Measurements from ENCODE around the gene NFU1.
A peak's percentile ranks its signal among the peaks of the same experiment; 100 is the strongest.

Gene NFU1

DNA sequence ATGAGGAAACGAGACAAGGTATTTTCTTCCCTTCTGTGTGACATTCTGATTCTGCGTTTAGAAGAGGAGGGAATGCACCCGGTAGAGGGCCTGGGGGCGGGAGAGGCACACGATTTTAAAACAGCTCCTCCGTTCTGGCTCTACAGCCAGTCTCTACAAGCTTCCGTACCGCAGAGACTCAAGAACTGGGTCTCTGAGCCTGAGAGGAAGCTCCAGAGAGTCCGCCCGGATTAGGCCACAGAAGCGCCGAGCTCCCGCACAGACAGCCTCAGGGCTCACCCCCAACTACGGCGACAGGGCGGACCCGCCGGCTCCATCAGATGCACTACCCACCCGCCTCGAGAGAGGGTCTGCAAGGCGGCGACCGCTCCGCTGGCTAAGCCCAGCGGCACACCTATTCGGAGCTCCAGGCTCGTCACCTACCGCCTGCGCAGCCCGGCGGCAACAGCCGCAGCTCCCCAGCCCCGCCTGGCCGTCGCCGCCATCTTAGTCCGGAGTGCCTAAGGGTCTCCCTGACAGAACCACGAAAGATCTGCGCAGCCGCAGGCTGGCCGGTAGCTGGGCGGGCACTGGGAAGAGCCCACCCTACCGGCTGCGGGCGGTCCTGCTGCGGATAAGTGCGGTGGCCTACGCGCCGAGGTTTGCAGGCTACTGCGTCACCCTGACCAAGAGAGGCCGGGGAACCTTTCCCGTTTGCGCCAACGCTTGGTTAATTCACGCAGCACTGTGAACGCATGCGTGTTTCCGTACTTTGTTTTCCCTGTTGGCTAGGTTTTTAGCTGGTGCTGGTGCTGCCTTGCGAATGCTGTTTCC, at the start of gene NFU1:
Gene NFU1 (minus strand): TSS at position 498 of the 813 bp plus-strand sequence. CDS start 13 bp downstream, at position 485.
- peak within 1 kb of the TSS; percentile 97 for H3K9ac ChIP-seq (ENCODE audit: low read length)
- DNase-seq (ENCODE audit: low read depth), result peak; percentile 98
- H3K4me1 ChIP-seq (ENCODE audit: control insufficient read depth, insufficient read depth, low read length), result peaks cover 23% of the 10 kb centered on the region
- H3K36me3 ChIP-seq (ENCODE audit: control insufficient read depth, insufficient read depth, low read length, severe bottlenecking), result no peaks in the 10 kb centered on the region
- no peaks in the 10 kb centered on the region for H3K9me3 ChIP-seq (ENCODE audit: control insufficient read depth, low read length)
- peak within 1 kb of the TSS; percentile 86 for H3K4me3 ChIP-seq (ENCODE audit: low read length)
- no peaks in the 10 kb centered on the region for H3K27me3 ChIP-seq (replicated peaks; ENCODE audit: control insufficient read depth, insufficient read depth, low read length)

DNA sequence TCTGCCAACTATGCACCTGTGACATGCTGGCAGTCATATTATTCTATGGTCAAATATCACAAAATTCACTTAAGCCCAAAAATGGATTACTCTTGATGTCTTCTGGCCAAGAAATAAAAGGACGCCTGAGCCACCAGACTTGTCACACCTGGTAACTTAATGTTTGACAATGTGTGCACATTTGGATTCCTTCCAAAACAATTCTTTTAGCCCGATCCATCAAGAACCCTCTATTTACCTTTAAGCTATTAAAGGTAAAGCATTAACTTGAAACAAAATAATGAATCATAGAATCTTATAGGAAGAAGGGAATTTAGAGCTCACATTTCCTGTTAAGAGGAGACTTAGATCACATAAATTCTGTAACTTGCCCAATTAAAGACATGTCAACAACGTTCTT, 46.5 kb upstream of the NFU1 start:
- Histone ChIP-seq H3K27me3 (replicated peaks; ENCODE audit: control insufficient read depth, insufficient read depth, low read length) (no peaks in the 10 kb centered on the region), H3K9me3 (ENCODE audit: control insufficient read depth, low read length) (no peaks in the 10 kb centered on the region), H3K4me3 (ENCODE audit: low read length) (no peak overlapping the region), H3K4me1 (ENCODE audit: control insufficient read depth, insufficient read depth, low read length) (peaks cover 32% of the 10 kb centered on the region), H3K36me3 (ENCODE audit: control insufficient read depth, insufficient read depth, low read length, severe bottlenecking) (peaks cover 37% of the 10 kb centered on the region), H3K9ac (ENCODE audit: low read length) (no peak overlapping the region)
- no peak for DNase-seq (ENCODE audit: low read depth)

DNA sequence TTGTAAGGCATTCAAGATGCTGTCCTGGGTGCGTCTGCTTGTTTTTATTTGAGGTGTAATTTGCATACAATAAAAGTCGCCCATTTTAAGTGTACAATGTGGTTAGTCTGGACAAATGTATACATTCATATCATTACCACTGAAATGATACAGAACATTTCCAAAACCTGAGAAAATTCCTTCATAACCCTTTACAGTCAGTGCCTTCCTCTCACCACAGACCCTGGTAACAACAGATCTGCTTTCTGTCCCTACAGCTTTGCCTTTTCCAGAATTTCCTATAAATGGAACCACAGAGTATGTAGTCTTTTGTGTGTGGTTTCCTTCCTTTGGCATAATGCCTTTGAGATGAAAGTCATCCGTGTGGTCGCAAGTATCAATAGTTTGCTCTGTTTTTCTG, 45.8 kb upstream of the NFU1 start:
- DNase-seq (ENCODE audit: low read depth), result no peak
- no peak overlapping the region for H3K9ac ChIP-seq (ENCODE audit: low read length)
- no peaks in the 10 kb centered on the region for H3K9me3 ChIP-seq (ENCODE audit: control insufficient read depth, low read length)
- peaks cover 27% of the 10 kb centered on the region for H3K4me1 ChIP-seq (ENCODE audit: control insufficient read depth, insufficient read depth, low read length)
- peaks cover 37% of the 10 kb centered on the region for H3K36me3 ChIP-seq (ENCODE audit: control insufficient read depth, insufficient read depth, low read length, severe bottlenecking)
- H3K27me3 ChIP-seq (replicated peaks; ENCODE audit: control insufficient read depth, insufficient read depth, low read length), result no peaks in the 10 kb centered on the region
- no peak overlapping the region for H3K4me3 ChIP-seq (ENCODE audit: low read length)

DNA sequence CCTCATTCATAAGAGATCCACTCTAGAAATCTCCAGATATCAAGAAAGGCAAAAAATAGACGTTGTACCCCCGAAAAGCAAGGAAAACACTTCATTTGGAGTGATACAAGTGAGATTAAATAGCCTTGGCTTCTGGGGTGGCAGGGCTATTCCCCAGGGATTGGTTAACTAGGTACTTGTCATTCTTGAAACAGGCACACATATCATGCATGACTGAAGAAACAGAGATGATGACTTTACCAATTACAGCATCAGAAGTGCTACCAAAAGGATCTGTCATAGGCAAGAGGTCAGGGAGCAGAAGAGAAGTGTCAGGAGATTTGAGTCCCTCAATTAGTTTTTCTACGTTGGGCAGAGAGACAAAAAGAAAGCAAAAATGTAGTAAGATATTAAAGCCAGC, 45.2 kb upstream of the NFU1 start:
- Histone ChIP-seq H3K9me3 (ENCODE audit: control insufficient read depth, low read length) (no peaks in the 10 kb centered on the region), H3K36me3 (ENCODE audit: control insufficient read depth, insufficient read depth, low read length, severe bottlenecking) (peaks cover 39% of the 10 kb centered on the region), H3K4me3 (ENCODE audit: low read length) (no peak overlapping the region), H3K4me1 (ENCODE audit: control insufficient read depth, insufficient read depth, low read length) (peaks cover 27% of the 10 kb centered on the region), H3K9ac (ENCODE audit: low read length) (no peak overlapping the region), H3K27me3 (replicated peaks; ENCODE audit: control insufficient read depth, insufficient read depth, low read length) (no peaks in the 10 kb centered on the region)
- no peak for DNase-seq (ENCODE audit: low read depth)

DNA sequence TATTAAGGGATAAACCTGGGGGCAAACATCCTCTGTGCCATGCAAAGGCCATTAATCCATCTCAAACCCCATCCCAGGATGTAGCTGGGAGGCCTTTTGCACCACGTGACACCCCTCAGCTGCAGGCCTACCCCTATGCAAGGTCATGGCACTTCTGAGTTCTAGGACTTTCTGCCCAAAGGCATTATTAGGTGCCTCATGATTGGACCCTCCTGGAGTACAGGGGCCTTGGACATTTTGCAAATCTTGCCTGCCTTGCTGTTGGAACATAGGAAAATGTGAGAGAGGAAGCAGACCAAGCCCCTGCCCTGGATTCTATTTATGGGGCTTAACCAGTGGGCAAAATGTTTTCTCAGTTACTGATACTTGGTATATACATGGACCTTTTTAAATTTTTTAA, 44.2 kb upstream of the NFU1 start:
- Histone ChIP-seq H3K9me3 (ENCODE audit: control insufficient read depth, low read length) (no peaks in the 10 kb centered on the region), H3K4me1 (ENCODE audit: control insufficient read depth, insufficient read depth, low read length) (peaks cover 27% of the 10 kb centered on the region), H3K4me3 (ENCODE audit: low read length) (no peak overlapping the region), H3K9ac (ENCODE audit: low read length) (peak overlapping the region; percentile 74), H3K27me3 (replicated peaks; ENCODE audit: control insufficient read depth, insufficient read depth, low read length) (no peaks in the 10 kb centered on the region), H3K36me3 (ENCODE audit: control insufficient read depth, insufficient read depth, low read length, severe bottlenecking) (peaks cover 35% of the 10 kb centered on the region)
- DNase-seq (ENCODE audit: low read depth), result no peak

DNA sequence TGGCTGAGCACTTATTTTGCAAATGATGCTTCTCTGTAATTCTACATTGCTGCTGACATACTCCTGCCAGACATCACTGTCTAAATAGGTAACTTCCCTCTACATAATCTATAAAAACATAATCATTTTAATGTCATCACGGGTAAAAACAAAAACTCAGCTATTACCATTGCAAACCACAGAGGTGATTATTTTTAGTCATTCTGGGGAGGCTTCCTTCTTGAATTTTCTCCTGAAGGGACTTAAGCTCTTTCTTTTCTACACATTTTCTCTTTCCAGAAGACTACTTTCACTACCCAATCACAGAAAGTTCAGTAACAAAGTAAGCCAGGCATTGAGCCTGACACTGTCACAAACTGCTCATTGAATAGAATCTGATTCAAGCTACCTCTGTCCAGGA, 40.4 kb upstream of the NFU1 start:
- no peak overlapping the region for H3K9ac ChIP-seq (ENCODE audit: low read length)
- no peak overlapping the region for H3K4me3 ChIP-seq (ENCODE audit: low read length)
- H3K9me3 ChIP-seq (ENCODE audit: control insufficient read depth, low read length), result no peaks in the 10 kb centered on the region
- H3K4me1 ChIP-seq (ENCODE audit: control insufficient read depth, insufficient read depth, low read length), result peaks cover 25% of the 10 kb centered on the region
- peaks cover 41% of the 10 kb centered on the region for H3K36me3 ChIP-seq (ENCODE audit: control insufficient read depth, insufficient read depth, low read length, severe bottlenecking)
- no peaks in the 10 kb centered on the region for H3K27me3 ChIP-seq (replicated peaks; ENCODE audit: control insufficient read depth, insufficient read depth, low read length)
- no peak for DNase-seq (ENCODE audit: low read depth)

DNA sequence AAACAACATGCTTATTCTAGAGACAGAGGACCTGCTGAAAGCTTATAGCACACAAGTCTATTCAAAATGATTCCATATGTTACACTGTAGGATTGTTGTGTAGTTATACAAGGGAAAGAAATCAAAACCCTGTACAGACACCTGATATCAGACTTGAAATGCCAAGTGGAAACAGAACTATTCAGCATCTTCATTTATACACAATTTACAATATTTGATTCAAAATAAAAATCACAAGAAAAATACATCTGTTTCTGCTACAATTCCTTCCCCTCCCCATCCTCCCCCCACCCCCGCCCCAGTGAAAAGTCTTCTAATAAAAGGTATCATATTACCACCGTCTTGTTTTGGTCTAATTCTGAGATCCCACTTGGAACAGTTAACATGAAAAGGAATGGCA, 37.5 kb upstream of the NFU1 start:
- Histone ChIP-seq H3K4me3 (ENCODE audit: low read length) (no peak overlapping the region), H3K36me3 (ENCODE audit: control insufficient read depth, insufficient read depth, low read length, severe bottlenecking) (peaks cover 41% of the 10 kb centered on the region), H3K9me3 (ENCODE audit: control insufficient read depth, low read length) (no peaks in the 10 kb centered on the region), H3K27me3 (replicated peaks; ENCODE audit: control insufficient read depth, insufficient read depth, low read length) (no peaks in the 10 kb centered on the region), H3K9ac (ENCODE audit: low read length) (no peak overlapping the region), H3K4me1 (ENCODE audit: control insufficient read depth, insufficient read depth, low read length) (peaks cover 13% of the 10 kb centered on the region)
- DNase-seq (ENCODE audit: low read depth), result no peak

DNA sequence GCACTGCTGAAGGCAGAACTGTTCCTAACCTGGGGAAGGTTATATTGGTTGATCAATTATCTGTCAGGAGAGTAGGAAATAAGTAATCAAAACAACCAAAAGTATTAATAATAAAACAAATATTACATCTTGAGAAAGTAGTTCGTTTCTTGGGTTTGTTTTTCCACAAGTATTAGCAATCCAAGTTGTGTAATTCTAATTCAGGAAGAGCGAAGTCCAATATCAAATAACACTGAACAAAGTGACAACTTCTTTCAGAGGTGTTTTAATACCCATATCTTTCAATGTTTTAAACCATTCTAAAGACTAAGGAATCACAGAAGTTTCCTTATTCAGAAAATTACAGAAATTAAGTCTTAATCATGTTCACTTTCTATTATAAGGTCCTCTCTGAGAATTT, 34.6 kb upstream of the NFU1 start:
- H3K4me1 ChIP-seq (ENCODE audit: control insufficient read depth, insufficient read depth, low read length), result peaks cover 17% of the 10 kb centered on the region
- H3K36me3 ChIP-seq (ENCODE audit: control insufficient read depth, insufficient read depth, low read length, severe bottlenecking), result peaks cover 26% of the 10 kb centered on the region
- H3K9ac ChIP-seq (ENCODE audit: low read length), result no peak overlapping the region
- H3K9me3 ChIP-seq (ENCODE audit: control insufficient read depth, low read length), result no peaks in the 10 kb centered on the region
- DNase-seq (ENCODE audit: low read depth), result no peak
- H3K4me3 ChIP-seq (ENCODE audit: low read length), result no peak overlapping the region
- H3K27me3 ChIP-seq (replicated peaks; ENCODE audit: control insufficient read depth, insufficient read depth, low read length), result no peaks in the 10 kb centered on the region

DNA sequence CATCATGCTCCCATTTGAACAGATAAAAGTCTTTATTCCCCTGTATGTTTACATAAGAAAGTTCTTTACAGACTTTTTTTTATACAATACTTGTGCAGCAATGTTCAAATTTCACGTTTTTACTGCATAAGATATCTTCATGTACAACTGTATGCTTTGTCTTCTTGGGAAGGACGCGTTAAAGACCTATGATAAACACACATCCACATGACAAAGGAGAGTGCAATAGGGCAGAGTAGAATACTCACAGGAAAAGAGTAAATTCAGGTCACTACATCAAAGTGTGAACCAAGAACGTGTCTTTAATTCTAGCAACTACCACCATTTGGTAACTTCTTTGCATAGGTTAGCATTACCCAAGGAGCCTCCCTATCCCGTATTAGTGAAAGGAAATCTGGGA, 33.7 kb upstream of the NFU1 start:
- DNase-seq (ENCODE audit: low read depth), result no peak
- Histone ChIP-seq H3K4me3 (ENCODE audit: low read length) (no peak overlapping the region), H3K4me1 (ENCODE audit: control insufficient read depth, insufficient read depth, low read length) (peaks cover 26% of the 10 kb centered on the region), H3K9ac (ENCODE audit: low read length) (no peak overlapping the region), H3K9me3 (ENCODE audit: control insufficient read depth, low read length) (no peaks in the 10 kb centered on the region), H3K27me3 (replicated peaks; ENCODE audit: control insufficient read depth, insufficient read depth, low read length) (no peaks in the 10 kb centered on the region), H3K36me3 (ENCODE audit: control insufficient read depth, insufficient read depth, low read length, severe bottlenecking) (peaks cover 19% of the 10 kb centered on the region)

DNA sequence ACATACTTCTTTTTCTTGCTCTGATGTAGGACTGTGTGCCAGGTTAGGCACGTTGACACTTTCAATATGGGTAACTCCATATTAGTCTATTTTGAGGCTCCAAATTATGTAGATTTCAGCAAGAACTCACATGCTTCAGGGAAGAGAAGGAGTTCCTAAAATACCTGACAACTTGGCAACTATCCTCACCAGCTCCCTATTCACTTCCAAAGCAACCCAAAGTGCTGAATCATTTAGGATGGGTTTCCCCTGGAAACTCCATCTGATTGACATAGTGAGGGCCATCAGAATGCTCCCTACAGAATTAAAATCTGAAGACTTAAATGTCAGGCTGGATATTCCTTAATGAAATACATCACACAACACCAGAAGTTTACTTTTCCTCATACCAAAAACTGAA, 32.5 kb upstream of the NFU1 start:
- Histone ChIP-seq H3K27me3 (replicated peaks; ENCODE audit: control insufficient read depth, insufficient read depth, low read length) (no peaks in the 10 kb centered on the region), H3K9ac (ENCODE audit: low read length) (no peak overlapping the region), H3K4me1 (ENCODE audit: control insufficient read depth, insufficient read depth, low read length) (peaks cover 37% of the 10 kb centered on the region), H3K36me3 (ENCODE audit: control insufficient read depth, insufficient read depth, low read length, severe bottlenecking) (peaks cover 18% of the 10 kb centered on the region), H3K4me3 (ENCODE audit: low read length) (no peak overlapping the region), H3K9me3 (ENCODE audit: control insufficient read depth, low read length) (no peaks in the 10 kb centered on the region)
- DNase-seq (ENCODE audit: low read depth), result no peak

DNA sequence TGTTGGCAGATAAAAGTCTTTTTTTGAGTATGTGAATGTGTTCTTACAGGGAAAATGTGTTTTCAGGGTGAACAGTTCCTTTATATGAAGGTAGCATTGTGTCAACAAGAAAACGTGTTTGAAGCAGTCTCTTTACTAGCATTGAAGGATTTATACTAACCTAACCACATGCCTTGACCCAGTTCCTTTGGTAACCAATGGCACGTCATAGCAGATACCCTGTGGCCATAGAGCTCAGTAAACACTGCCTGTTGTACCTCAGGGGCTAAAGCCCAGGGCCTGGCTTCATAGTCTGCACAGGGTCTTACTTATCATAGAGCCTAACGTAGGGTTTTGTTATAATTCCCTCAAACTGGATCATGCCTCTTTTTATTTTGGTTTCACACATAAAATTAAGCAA, 32.1 kb upstream of the NFU1 start:
- peaks cover 17% of the 10 kb centered on the region for H3K36me3 ChIP-seq (ENCODE audit: control insufficient read depth, insufficient read depth, low read length, severe bottlenecking)
- no peak overlapping the region for H3K4me3 ChIP-seq (ENCODE audit: low read length)
- no peaks in the 10 kb centered on the region for H3K9me3 ChIP-seq (ENCODE audit: control insufficient read depth, low read length)
- no peak for DNase-seq (ENCODE audit: low read depth)
- H3K27me3 ChIP-seq (replicated peaks; ENCODE audit: control insufficient read depth, insufficient read depth, low read length), result no peaks in the 10 kb centered on the region
- peaks cover 41% of the 10 kb centered on the region for H3K4me1 ChIP-seq (ENCODE audit: control insufficient read depth, insufficient read depth, low read length)
- H3K9ac ChIP-seq (ENCODE audit: low read length), result no peak overlapping the region

DNA sequence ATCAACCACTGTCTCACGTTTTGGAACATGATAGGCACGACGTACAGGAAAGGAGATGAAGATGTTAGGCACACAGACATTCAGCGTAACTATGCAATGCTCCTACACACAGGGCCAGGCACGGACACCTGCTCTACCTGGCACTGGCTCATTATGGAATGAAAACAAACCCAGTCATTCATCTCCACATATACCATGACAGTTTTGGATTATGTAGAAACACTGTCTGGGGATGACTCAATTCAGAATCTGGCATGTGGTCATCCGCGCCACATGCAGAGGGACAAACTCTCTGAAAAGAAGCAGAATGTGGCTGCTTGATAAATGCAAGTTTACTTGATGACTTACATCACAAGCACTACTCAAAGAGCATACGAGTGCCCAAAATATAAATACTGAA, 29.5 kb upstream of the NFU1 start:
- Histone ChIP-seq H3K4me3 (ENCODE audit: low read length) (no peak overlapping the region), H3K9me3 (ENCODE audit: control insufficient read depth, low read length) (no peaks in the 10 kb centered on the region), H3K9ac (ENCODE audit: low read length) (no peak overlapping the region), H3K36me3 (ENCODE audit: control insufficient read depth, insufficient read depth, low read length, severe bottlenecking) (peaks cover 13% of the 10 kb centered on the region), H3K27me3 (replicated peaks; ENCODE audit: control insufficient read depth, insufficient read depth, low read length) (no peaks in the 10 kb centered on the region), H3K4me1 (ENCODE audit: control insufficient read depth, insufficient read depth, low read length) (peaks cover 41% of the 10 kb centered on the region)
- no peak for DNase-seq (ENCODE audit: low read depth)

Data from adipocyte (in vitro differentiated cells).